Putamen (tissue), 1 donor: ENCODE data around the gene ABCB6.

Experiments used
- DNase-seq: peaks from one replicate; pipeline ENCODE4 v3.0.0-alpha.2; 2016; ENCODE audit warnings: low spot score

Gene ABCB6

DNA sequence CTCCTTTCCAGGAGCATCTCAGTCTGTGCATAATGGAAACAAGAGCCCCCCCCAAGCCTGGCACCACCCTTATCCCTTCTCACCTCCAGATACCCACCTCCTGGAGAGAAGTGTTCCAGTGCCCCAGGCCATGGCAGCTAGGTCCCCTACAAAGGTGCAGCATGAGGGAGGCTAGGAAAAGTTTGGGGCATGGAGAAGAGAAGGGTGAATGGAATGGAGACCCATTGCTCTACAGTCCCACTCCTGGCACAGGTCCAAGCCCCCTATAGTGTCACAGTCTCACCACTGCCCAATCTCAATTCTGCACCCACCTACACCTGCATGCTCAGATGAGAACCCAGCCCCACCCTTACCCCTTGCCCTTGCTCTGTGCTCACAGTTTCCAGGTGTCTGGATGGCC lies 49.8 kb downstream of the ABCB6 start:
- no peak for DNase-seq

- DNase-seq = no peak
Measured at GRCh38 chr2:219168526-219168925, 50.2 kb downstream of the ABCB6 start.

GRCh38 chr2:219167997-219168396 lies 50.8 kb downstream of the ABCB6 start:
- no peak for DNase-seq

DNA sequence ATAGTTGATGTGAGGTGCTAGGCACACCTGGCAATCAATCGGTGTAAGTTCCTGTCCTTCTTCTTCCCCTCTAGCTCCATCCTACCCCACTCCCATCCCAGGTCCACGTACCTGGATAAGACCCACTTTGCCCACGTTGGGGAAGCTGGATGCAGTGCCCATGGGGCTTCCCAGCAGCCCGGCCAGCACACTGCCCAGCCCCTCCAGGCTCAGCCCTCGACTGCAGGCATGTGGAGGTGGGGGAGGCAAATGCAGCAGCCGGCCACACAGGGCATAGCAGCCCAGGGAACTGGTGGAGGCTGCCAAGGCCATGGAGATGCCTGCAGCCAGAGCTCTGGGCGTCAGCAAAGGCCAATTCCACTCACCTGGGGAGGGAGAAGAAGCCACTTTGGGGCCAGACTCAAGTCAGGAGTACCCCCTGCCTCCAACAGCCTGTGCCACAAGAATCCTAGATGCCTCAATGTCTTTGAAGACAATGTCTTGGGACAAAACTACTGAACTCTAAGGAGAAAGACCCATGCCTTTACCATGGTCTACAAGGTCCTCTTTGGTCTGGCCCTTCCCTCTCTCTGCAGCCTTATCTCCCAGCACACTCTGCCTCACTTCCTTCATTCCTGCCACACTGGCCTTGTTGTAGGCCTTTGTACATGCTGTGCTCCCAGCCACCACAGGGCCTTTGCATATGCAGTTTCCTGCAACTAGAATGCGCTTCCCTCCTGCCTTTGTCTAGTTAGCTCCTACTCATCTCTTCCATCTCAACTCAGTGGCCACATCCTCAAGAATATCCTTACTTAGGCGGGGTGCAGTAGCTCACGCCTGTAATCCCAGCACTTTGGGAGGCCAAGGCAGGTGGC lies 53.5 kb downstream of the ABCB6 start:
- no peak for DNase-seq

DNA sequence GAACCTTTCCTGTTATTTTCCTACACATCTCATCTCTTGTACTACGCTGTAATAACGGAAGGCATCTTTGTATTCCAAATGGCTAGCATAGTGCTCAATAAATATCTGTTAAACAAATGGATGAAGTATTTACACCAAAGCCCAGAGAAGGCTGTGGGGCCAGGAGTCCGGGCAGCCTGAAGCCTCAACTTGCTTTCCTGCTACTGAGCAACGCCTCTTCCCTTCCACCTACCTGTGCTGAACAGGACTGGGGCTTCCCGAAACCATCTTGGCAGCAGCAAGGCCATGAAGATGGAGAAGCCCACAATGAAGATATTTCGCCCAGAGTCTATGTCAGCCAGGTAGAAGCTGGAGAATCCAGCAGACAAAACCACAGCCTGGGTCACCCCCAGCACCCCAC lies 55.6 kb downstream of the ABCB6 start:
- DNase-seq = no peak

- no peak for DNase-seq
Measured at GRCh38 chr2:219161097-219161496, 57.7 kb downstream of the ABCB6 start.

DNA sequence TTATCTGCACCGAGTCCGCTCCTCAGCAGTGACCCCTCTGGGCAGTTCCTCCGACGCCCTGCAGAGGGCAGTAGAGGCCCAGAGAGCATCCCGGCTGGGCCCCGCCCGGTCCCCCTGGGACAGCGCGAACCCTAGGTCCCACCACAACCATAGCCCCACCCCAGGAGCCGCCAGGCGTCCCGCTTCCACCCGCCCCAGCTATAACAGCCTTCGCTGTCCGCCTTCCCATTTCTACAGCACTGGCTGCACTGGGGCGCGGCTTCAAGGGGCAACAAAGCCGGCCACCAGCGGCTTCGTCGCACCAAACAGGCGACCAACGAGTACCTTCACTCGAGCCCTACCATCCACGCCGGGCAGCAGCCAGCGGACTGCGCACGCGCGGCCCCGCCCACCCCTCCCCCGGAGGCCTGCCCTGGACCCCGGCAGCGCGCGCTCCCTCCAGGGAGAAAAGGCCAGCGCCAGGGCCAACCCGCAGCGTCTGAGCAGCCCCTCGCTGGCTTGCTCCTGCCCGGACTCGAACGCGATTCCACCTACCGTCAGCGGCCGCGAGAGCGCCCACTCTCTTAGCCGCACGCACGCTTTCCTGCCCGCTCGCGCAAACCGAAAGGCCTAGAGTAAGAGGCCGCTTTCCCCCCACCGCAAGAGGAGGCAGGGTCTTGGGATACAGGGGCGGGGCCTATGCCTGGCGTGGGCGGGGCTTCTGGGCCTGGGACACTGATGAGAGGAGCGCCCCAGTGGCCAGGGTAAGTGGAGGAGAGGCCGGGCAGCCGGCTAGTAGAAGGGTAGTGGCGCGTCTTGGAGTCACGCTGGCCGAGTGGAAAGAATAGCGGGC lies 58.4 kb downstream of the ABCB6 start, which contains the start of gene NHEJ1:
NHEJ1 (minus strand) TSS at position 630 of the 832 bp plus-strand sequence. CDS start 2,453 bp downstream, outside the sequence.
- peak; percentile 93 for DNase-seq
